Right lung (tissue), 5 donors: ENCODE measurements around the gene CPB2. TPM values are rescaled to one million over a fixed set of nuclear protein-coding genes. Genes with fewer than 3 reads are reported as not detected.

ENCODE experiments used
- DNase-seq, 2 donors: peaks; one replicate each; pipeline ENCODE4 v3.0.0-alpha.2; 2013
- polyA plus RNA-seq, 5 donors: library from polyadenylated mRNA; unstranded; fragments of 120-200 nt; gene quantifications; one replicate each; pipeline versions ENCODE4 v1.2.1 to v1.2.3, GENCODE V29; 2013; ENCODE audit warnings: inconsistent platforms in 1 of 5, low replicate concordance in 1 of 5; ENCODE audit not compliant: insufficient read length in 5 of 5, insufficient read depth in 1 of 5

CPB2 gene
- polyA plus RNA-seq, 5 donors = 0.06 to 1.8 (median 0.23) TPM

GRCh38 chr13:46127358-46128023, 22.7 kb upstream of the CPB2 start:
- no peak for DNase-seq

- peak; percentile 36 to 75 for DNase-seq
These were observed 21.9 kb upstream of the CPB2 start for GRCh38 chr13:46126552-46127357.

DNA sequence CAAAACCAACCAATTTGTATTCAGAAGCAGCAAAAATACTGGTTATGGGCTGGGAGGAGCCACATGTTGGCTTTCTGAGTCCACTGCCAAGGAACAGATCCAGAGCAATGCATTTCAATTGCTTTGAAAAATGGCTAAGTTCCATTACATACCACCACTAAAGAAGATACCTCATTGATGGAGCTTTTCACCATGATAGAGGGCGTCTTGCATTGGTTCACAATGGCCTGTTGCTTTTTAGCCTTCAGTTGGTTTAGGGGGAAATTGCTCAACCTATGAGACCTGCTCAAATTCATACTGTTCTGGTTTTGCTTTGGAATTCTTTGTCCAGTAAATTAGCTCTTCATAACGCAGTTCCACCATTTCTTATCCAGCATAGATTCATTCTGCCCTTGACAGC, 21.2 kb upstream of the CPB2 start:
- no peak for DNase-seq

- no peak for DNase-seq
These were observed 20.4 kb upstream of the CPB2 start for GRCh38 chr13:46124967-46125933.

DNA sequence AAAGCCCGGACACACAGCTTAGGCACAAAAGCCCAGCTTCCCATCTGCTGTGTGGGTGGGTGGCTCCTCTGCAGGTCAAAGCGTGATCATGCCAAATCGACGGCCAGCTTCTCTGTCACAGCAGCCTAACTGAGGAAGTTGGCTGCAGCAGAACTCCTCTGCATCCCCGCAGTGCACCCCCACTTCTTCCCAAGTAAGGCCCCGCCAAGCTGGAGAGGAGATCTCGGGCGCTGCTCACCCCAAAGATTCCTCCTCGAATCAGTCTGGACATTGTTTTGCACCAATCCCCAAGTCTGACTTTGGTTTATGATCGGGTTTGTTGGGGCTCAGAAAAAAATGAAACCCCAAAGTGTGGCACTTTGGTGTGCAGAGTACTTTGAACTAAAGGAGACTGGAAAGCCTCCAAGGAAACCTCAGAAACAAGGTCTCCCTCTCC, 19.7 kb upstream of the CPB2 start:
- DNase-seq = no peak

GRCh38 chr13:46122304-46122703, 17.5 kb upstream of the CPB2 start:
- DNase-seq = no peak

DNA sequence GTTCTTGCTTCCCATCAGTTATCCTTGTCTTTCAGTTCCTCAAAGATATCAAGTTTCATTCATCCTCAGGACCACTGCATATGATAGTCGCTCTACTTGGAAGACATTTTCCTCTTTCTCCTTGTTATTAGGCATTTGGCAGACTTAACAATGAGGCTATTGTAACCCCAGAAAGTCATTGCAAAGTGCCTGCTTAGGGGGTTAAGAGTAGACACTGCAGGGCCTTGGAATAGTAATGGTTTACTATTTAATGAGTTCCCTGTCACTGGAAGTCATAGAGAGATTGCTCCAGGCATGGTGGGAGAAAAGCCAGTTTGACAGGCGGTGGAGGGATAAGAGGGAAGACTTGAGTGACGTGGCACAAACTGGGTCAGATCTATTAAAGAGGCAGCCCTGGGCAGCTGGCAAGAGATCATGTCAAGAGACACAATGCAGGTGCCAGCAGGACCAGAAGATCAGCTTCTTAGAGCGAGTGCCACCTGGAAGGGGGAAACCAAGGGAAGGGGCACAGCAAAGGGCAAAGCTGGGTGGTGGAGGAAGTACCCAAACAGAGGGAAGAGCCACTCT, 16.8 kb upstream of the CPB2 start:
- DNase-seq = no peak

DNA sequence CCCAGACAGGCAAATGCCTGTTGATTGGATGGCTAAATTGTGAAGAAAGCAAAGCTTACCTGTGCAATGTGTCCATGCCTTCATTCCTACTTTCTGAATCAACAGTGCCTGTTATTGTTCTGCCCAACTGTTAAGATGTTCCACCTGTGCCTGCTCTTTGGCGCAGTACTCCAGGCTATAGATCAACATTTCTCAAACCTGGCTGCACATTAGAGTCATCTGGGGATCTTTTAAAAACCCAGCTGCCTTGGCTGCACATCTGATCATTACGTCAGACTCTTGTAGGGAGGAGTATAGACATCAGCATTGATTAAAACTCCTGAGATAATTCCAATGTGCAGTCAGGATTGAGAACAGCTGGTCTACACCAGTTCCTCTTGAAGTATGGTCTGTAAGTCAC, 16.2 kb upstream of the CPB2 start:
- no peak for DNase-seq

GRCh38 chr13:46119883-46120614, 15.2 kb upstream of the CPB2 start:
- DNase-seq = no peak

DNA sequence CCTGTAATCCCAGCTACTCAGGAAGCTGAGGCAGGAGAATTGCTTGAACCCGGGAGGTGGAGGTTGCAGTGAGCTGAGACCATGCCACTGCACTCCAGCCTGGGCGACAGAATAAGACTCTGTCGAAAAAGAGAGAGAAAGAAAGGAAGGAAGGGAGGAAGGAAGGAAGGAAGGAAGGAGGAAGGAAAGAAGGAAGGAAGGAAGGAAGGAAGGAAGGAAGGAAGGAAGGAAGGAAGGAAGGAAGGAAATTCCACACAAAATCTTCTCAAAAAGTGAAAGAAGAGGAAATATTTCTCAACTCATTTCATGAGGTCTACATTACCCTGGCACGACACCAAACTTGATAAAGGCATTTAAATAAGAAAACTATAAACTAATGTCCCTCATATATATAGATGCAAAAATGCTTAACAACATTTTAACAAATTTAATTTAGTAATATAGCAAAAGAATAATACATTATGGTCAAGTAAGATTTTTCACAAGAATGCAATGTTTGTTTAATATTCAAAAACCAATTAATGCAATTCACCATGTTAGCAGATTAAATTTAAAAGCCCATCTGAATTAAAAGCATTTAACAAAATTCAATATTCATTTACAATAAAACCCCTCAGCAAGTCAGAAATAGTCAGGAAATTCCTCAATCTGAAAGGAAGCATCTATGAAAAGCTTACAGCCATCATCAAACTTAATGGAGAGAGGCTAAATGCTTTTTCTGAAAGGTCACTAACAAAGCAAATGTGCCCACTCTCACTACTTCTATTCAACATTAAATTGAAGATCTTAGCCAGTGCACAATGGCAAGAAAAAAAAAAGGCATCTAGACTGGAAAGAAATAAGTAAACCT, 12.0 kb upstream of the CPB2 start:
- no peak for DNase-seq

GRCh38 chr13:46114613-46115012, 9.8 kb upstream of the CPB2 start:
- DNase-seq = no peak

GRCh38 chr13:46113596-46113995, 8.8 kb upstream of the CPB2 start:
- DNase-seq = no peak

GRCh38 chr13:46111151-46111550, 6.3 kb upstream of the CPB2 start:
- DNase-seq = no peak

DNA sequence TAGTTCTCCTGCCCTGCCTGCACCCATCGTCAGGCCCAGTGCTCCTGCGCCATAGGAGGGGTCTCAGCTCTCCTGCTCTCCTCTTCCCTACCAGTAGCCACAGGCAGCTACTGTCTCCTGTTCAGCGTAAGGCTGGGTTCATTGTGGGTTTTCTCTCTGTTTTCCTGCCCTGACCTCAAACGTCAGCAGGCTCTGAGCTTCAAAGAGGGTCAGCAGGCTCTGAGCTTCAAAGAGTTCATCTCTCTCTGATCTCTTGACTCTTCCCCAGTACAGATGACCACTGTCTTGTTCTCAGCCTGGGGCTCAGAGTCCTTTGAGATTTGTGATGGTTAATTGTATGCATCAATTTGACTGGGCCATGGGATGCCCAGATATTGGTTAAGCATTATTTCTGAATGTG, 4.6 kb upstream of the CPB2 start:
- DNase-seq = no peak

DNA sequence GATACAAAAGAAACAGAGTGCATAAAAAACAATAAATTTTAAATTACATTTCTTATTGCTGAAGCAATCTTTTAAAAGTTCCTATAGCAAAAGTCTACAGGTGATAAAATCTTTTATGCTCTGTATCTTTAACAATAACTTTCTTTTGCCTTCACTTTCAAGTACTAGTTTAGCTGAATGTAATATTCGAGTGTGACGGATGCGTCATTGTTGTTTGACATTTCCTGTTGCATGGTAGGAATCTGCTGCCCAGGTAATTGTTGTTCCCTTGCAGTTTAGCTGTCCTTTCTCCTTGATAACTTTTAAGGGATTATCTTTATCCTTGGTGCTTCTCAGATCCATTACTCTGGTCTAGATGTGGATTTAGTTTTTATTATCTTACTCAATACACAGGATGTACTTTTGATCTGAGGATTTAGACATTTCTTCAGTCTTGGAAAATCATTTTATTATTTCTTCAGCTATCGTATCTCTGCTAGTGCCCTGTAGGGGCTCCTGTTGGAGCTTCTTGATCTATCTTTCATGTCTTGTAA, 2.1 kb upstream of the CPB2 start:
- no peak for DNase-seq

DNA sequence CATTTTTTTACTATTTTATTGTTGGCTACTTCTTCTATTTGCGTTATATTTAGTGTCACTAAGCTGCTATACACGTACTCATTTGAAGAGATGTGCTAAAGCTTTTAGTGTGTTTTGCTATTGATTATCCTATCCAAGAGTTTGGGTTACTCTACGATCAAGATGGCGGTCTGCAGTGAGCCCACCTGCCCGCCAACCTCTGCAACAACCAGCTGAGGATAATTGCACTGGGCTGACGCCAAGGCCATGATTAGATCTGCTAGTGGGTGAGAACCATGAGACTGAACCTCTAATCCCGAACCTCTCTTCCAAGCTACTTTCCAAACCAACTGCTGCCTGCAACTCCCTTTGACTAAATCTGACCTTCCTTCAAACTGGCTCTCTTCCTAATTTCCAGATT, 1.8 kb downstream of the CPB2 start:
- DNase-seq = no peak

DNA sequence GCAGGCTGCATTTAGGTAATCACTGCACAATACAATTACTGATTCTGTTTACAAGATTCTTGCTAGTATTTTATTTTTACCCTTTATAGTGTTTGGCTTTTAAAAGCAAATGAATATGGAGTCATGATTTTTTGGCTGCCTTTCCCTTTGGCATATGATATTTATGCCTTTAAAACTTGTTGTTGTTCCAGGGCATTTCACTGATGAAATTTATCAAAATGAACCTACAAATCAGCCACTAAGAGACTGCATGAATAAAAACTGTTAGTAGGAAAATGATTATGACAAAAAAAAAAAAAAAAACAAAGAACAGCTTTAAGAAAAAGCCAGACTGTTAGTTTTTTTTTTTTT, 2.6 kb downstream of the CPB2 start:
- DNase-seq = no peak

- no peak for DNase-seq
These were observed 3.2 kb downstream of the CPB2 start for GRCh38 chr13:46101484-46102254.

GRCh38 chr13:46101002-46101401, 3.8 kb downstream of the CPB2 start:
- no peak for DNase-seq
